Fibroblast of skin of scalp (primary cell): Measurements from ENCODE around the gene CACNG1. TPM values are rescaled to one million over a fixed set of nuclear protein-coding genes. Genes with fewer than 3 reads are reported as not detected.

Experiments used
- DNase-seq: peaks from one replicate; pipeline ENCODE4 v3.0.0-alpha.2; 2013
- polyA plus RNA-seq, 2 experiments: library from polyadenylated mRNA; unstranded; fragments of 120-200 nt; gene quantifications; one replicate each; pipeline ENCODE4 v1.2.1, GENCODE V29; 2013; ENCODE audit not compliant: insufficient read length in 2 of 2

The CACNG1 gene
- 1.5 TPM for polyA plus RNA-seq (2013, experiment 1 of 2; ENCODE audit: insufficient read length)
- 7.1 TPM for polyA plus RNA-seq (2013, experiment 2 of 2; ENCODE audit: insufficient read length)

GRCh38 chr17:67044016-67044772 lies at the start of gene CACNG1:
CACNG1 (plus strand) TSS chr17:67044554; CDS start chr17:67044661, 107 bp downstream.
- no peak for DNase-seq

- DNase-seq: no peak
These were observed 49.3 kb upstream of the CACNG1 start for GRCh38 chr17:66994930-66995535.

GRCh38 chr17:66995944-66996343 lies 48.4 kb upstream of the CACNG1 start:
- peak; percentile 11 for DNase-seq

GRCh38 chr17:66996926-66997325 lies 47.4 kb upstream of the CACNG1 start:
- DNase-seq: no peak

GRCh38 chr17:67003231-67003630 lies 41.1 kb upstream of the CACNG1 start:
- no peak for DNase-seq

- no peak for DNase-seq
These were observed 40.2 kb upstream of the CACNG1 start for GRCh38 chr17:67004181-67004580.

- DNase-seq: no peak
These were observed 37.1 kb upstream of the CACNG1 start for GRCh38 chr17:67007266-67007665.

GRCh38 chr17:67008101-67008500 lies 36.3 kb upstream of the CACNG1 start:
- no peak for DNase-seq

GRCh38 chr17:67011527-67012175 lies 32.7 kb upstream of the CACNG1 start:
- no peak for DNase-seq

- DNase-seq: no peak
These were observed 30.5 kb upstream of the CACNG1 start for GRCh38 chr17:67013891-67014290.

- no peak for DNase-seq
These were observed 29.4 kb upstream of the CACNG1 start for GRCh38 chr17:67015001-67015400.

- DNase-seq: no peak
These were observed 28.2 kb upstream of the CACNG1 start for GRCh38 chr17:67016039-67016762.

GRCh38 chr17:67017910-67018309 lies 26.4 kb upstream of the CACNG1 start:
- DNase-seq: no peak

GRCh38 chr17:67018471-67019434 lies 25.6 kb upstream of the CACNG1 start:
- no peak for DNase-seq

- DNase-seq: no peak
These were observed 24.5 kb upstream of the CACNG1 start for GRCh38 chr17:67019809-67020208.

GRCh38 chr17:67020293-67020766 lies 24.0 kb upstream of the CACNG1 start:
- DNase-seq: no peak

GRCh38 chr17:67021196-67021595 lies 23.2 kb upstream of the CACNG1 start:
- DNase-seq: no peak

- no peak for DNase-seq
These were observed 22.5 kb upstream of the CACNG1 start for GRCh38 chr17:67021743-67022450.

- no peak for DNase-seq
These were observed 21.9 kb upstream of the CACNG1 start for GRCh38 chr17:67022451-67022810.

- DNase-seq: no peak
These were observed 19.6 kb upstream of the CACNG1 start for GRCh38 chr17:67024736-67025135.

GRCh38 chr17:67025216-67025792 lies 19.1 kb upstream of the CACNG1 start:
- DNase-seq: no peak
